ENCODE results near the gene CHSY3.
A peak's percentile ranks its signal among the peaks of the same experiment; 100 is the strongest.

The CHSY3 gene

DNA sequence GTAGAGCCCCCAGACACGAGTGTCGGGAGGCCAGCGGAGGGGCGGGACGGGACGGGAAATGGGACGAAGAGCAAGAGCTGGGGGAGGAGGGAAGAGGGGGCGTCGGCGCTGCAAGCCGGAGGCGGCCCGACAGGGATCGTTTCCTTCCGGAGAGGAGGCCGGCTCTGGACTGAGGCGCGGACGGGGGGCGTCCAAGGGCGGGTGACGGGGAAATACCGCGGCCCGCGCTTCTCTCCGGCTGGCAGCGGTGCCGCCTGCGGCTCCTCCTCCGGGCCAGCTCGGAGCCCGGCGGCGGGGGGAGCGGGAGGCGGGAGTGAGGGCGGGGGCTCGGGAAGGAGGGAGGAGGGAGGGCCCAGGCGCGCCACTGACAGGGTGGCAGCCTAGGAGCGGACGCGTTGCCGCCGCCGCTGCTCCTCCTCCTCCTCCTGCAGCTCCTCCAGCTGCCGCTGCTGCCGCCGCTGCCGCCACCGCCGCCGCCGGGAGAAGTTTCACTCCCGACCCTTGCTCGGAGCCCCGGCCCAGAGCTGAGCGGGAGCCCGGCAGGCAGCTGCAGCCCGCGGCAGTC lies at the start of gene CHSY3:
CHSY3 (plus strand) TSS at position 364 of the 565 bp plus-strand sequence.
- DNase-seq: peak; percentile 63

DNA sequence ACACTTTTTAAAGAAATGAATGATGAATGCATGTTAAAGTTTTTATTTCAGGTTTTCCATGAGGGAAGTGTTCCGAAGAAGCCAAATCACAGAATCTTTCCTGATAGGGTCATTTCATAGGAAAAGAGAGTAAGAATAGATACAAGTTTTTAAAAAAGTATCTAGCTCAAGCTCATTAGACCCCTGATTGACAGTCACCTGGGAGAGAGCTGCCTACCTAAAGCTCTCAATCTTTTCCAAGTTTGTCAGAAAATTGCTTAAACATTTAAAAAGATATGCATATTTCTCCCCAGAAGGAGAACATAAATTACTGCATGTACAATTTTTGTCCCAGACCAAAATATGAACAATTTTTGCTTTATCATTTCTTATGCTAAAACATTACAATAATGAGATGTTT lies 47.9 kb upstream of the CHSY3 start:
- TF ChIP-seq, protein P1, sequence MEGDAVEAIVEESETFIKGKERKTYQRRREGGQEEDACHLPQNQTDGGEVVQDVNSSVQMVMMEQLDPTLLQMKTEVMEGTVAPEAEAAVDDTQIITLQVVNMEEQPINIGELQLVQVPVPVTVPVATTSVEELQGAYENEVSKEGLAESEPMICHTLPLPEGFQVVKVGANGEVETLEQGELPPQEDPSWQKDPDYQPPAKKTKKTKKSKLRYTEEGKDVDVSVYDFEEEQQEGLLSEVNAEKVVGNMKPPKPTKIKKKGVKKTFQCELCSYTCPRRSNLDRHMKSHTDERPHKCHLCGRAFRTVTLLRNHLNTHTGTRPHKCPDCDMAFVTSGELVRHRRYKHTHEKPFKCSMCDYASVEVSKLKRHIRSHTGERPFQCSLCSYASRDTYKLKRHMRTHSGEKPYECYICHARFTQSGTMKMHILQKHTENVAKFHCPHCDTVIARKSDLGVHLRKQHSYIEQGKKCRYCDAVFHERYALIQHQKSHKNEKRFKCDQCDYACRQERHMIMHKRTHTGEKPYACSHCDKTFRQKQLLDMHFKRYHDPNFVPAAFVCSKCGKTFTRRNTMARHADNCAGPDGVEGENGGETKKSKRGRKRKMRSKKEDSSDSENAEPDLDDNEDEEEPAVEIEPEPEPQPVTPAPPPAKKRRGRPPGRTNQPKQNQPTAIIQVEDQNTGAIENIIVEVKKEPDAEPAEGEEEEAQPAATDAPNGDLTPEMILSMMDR (IDR thresholded peaks at IDR 0.05; ENCODE audit: low read depth, low read length, missing control alignments): no peak
- DNase-seq: no peak
- Histone ChIP-seq H3K27me3 (replicated peaks) (no peaks in the 10 kb centered on the region), H3K36me3 (replicated peaks) (no peaks in the 10 kb centered on the region), H3K4me3 (ENCODE audit: low read depth, low read length) (no peak overlapping the region), H3K27ac (no peak overlapping the region)
- in situ Hi-C loops (cut with HindIII; ENCODE audit: low pct_ligation_motif_present, low sequenced_read_pairs): no loop called here

More for the DNA sequence above, at the start of gene CHSY3:
- in situ Hi-C loops (cut with HindIII; ENCODE audit: low pct_ligation_motif_present, low sequenced_read_pairs): no loop called here
- TF ChIP-seq, protein P1 (IDR thresholded peaks at IDR 0.05; ENCODE audit: low read depth, low read length, missing control alignments): no peak
- Histone ChIP-seq H3K36me3 (replicated peaks) (no peaks in the 10 kb centered on the region), H3K27ac (no peak within 1 kb of the TSS), H3K4me3 (ENCODE audit: low read depth, low read length) (peak within 1 kb of the TSS; percentile 70), H3K27me3 (replicated peaks) (no peaks in the 10 kb centered on the region)

DNA sequence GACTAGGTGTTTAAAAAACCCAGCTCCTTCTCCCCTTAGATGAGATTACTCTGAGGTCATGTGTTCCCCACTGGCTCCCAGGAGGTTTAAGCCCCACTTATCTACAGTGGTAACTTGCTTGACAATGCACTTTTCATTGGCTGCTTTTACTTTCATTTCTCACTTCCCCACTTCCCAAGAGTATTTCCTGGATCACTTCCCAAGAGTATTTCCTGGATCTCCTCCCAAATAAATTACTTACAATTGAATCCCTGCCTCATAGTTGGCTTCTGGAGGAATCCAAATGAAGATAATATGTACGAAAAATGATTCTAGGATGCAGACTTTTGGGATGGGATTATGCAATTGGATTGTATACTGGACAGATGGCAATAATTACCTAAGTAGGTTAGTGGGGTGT lies 47.1 kb upstream of the CHSY3 start:
- in situ Hi-C loops (cut with HindIII; ENCODE audit: low pct_ligation_motif_present, low sequenced_read_pairs): no loop called here
- DNase-seq: no peak
- Histone ChIP-seq H3K27ac (no peak overlapping the region), H3K36me3 (replicated peaks) (no peaks in the 10 kb centered on the region), H3K4me3 (ENCODE audit: low read depth, low read length) (no peak overlapping the region), H3K27me3 (replicated peaks) (no peaks in the 10 kb centered on the region)
- TF ChIP-seq, protein P1 (IDR thresholded peaks at IDR 0.05; ENCODE audit: low read depth, low read length, missing control alignments): no peak

DNA sequence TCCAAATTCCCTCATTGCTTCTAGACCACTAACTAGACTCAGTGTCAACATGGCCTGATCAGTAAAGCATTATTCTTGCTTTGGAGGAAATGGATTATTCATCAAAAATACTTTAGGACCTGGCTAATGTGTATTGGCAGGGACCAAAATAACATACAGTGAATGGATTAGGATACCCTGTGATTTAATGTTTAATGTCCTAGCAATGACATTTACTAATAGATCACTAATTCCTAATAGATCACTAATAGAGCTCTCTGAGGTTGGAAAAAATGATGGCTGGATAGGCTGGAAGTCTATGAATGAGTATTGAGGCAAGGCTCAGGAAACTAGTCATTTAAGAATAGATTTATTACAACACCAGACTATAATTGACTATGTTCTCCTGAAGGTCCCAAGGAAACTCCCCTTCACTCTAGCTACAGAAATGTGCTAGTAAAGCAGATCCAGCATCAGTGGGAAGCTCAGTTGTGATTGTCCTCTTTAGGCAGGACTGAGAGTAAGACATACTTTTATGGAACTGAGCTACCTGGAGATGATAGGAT lies 46.1 kb upstream of the CHSY3 start:
- Histone ChIP-seq H3K4me3 (ENCODE audit: low read depth, low read length) (no peak overlapping the region), H3K36me3 (replicated peaks) (no peaks in the 10 kb centered on the region), H3K27ac (no peak overlapping the region), H3K27me3 (replicated peaks) (no peaks in the 10 kb centered on the region)
- DNase-seq: no peak
- in situ Hi-C loops (cut with HindIII; ENCODE audit: low pct_ligation_motif_present, low sequenced_read_pairs): no loop called here
- TF ChIP-seq, protein P1 (IDR thresholded peaks at IDR 0.05; ENCODE audit: low read depth, low read length, missing control alignments): no peak

DNA sequence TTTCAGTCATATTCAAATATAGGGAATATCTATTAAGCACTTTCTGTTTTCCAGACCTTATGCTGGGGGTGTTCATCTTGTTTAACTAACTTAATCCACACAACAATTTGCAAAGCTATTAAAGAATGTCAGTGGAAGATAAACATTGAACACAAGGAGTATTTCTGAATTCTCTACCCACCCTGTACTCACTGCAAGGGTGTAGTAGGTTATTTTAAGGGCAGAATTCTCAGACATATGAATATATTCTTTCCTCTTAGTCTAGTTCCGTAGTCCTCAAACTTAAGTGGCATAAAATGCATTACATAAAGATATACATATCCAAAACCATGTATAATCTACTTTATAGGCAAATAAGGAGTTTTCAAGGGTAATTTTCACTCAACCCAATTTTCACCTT lies 19.9 kb upstream of the CHSY3 start:
- no peak for DNase-seq
- TF ChIP-seq, protein P1 (IDR thresholded peaks at IDR 0.05; ENCODE audit: low read depth, low read length, missing control alignments): no peak
- no peaks in the 10 kb centered on the region for H3K27me3 ChIP-seq (replicated peaks)
- H3K27ac ChIP-seq: no peak overlapping the region
- in situ Hi-C loops (cut with HindIII; ENCODE audit: low pct_ligation_motif_present, low sequenced_read_pairs): no loop called here
- H3K36me3 ChIP-seq (replicated peaks): no peaks in the 10 kb centered on the region
- H3K4me3 ChIP-seq (ENCODE audit: low read depth, low read length): no peak overlapping the region

DNA sequence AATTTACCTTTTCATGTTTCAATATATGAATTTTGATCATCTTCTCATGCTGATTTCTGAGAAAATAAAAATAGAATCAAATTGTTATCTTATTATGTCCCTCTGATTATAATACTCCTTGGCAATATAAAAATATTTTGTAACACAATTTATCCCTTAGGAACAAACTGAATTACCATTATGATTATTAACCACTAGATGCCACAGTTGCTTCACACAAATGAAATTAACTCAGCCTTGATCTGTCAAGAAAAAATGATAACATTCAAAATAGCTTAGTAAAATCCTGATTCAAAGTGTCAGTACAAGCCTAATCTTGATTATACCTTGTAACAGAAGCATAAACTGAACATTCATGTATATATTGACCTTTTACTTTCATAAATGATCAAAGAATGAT lies 4.8 kb upstream of the CHSY3 start:
- Histone ChIP-seq H3K27ac (no peak overlapping the region), H3K4me3 (ENCODE audit: low read depth, low read length) (no peak overlapping the region), H3K36me3 (replicated peaks) (no peaks in the 10 kb centered on the region), H3K27me3 (replicated peaks) (no peaks in the 10 kb centered on the region)
- in situ Hi-C loops (cut with HindIII; ENCODE audit: low pct_ligation_motif_present, low sequenced_read_pairs): no loop called here
- TF ChIP-seq, protein P1 (IDR thresholded peaks at IDR 0.05; ENCODE audit: low read depth, low read length, missing control alignments): no peak
- DNase-seq: no peak
